ENCODE measurements around the gene C2CD5. TPM values are rescaled to one million over a fixed set of nuclear protein-coding genes. Genes with fewer than 3 reads are reported as not detected.

The C2CD5 gene
- total and polyA plus RNA-seq, 2 of the 13 experiments (the other 11 are each of a cell fraction or from before 2014, with no cell fraction given), result 12.6 to 14.6 TPM

- POLR2A ChIA-PET, result no interaction called here
- 73% methylated on average over 3 of the region's 3 CpGs for WGBS (ENCODE audit: low lambda C conversion rate)
- ATAC-seq (no peak), FAIRE-seq (no peak), DNase-seq (ENCODE audit: low spot score) (no peak)
- H3K4me2 ChIP-seq (ENCODE audit: low read depth, low read length), result no peak overlapping the region
- H3K36me3 ChIP-seq (replicated peaks in 1 of 2; ENCODE audit: control insufficient read depth in 1 of 2, insufficient read depth in 2 of 2, low read length in 2 of 2), result no peaks in the 10 kb centered on the region
- CTCF ChIA-PET (ENCODE audit: low intra/inter-chr PET ratio, low total read pairs), result no interaction called here
- intact Hi-C loops (cut with micrococcal nuclease; ENCODE audit: unreplicated experiment) (no loop called here), in situ Hi-C loops (cut with HindIII; ENCODE audit: extremely low pct_ligation_motif_present, low pct_unique_long_range_greater_than_20kb) (no loop called here)
- no peaks in the 10 kb centered on the region for H4K20me1 ChIP-seq (ENCODE audit: insufficient read depth, low read length)
- no peak overlapping the region for H3K4me3 ChIP-seq (replicated peaks in 1 of 3; ENCODE audit: insufficient read depth in 1 of 3, low read depth in 2 of 3, low read length in 3 of 3)
- H3K27me3 ChIP-seq (ENCODE audit: control insufficient read depth in 1 of 2, insufficient read depth in 2 of 2, low read length in 2 of 2), result no peaks in the 10 kb centered on the region; a peak in 1 of 5 replicates
- no peak overlapping the region for H2AFZ ChIP-seq (ENCODE audit: low read length)
- BruUV-seq (replicated peaks), result no TSS peak
- H3K9me3 ChIP-seq (ENCODE audit: low read length), result no peaks in the 10 kb centered on the region
- TF ChIP-seq ZBTB4 (CRISPR knock-in tag; IDR thresholded peaks at IDR 0.05; ENCODE audit: borderline replicate concordance), result no peak
- TF ChIP-seq NCOA5 (CRISPR knock-in tag; IDR thresholded peaks at IDR 0.05), result no peak
- no peak for TF ChIP-seq BHLHE40 (IDR thresholded peaks at IDR 0.05; ENCODE audit: low read length)
- TF ChIP-seq REL (CRISPR knock-in tag; conservative IDR thresholded peaks at IDR 0.05), result no peak
- TF ChIP-seq YEATS4 (CRISPR knock-in tag; IDR thresholded peaks at IDR 0.05; ENCODE audit: borderline replicate concordance), result no peak
- TF ChIP-seq NCOA2 (CRISPR knock-in tag; IDR thresholded peaks at IDR 0.05), result no peak
- TF ChIP-seq ZFP91 (CRISPR knock-in tag; IDR thresholded peaks at IDR 0.05; ENCODE audit: borderline replicate concordance), result no peak
- H3K79me2 ChIP-seq (ENCODE audit: insufficient read depth, low read length), result no peaks in the 10 kb centered on the region
- H3K27ac ChIP-seq (ENCODE audit: extremely low read length, insufficient read depth, low read length), result no peak overlapping the region
- H3K9ac ChIP-seq (ENCODE audit: insufficient read depth, low read depth, low read length), result no peak overlapping the region
- no peaks in the 10 kb centered on the region for H3K4me1 ChIP-seq (ENCODE audit: insufficient read depth, low read length)
Observed at GRCh38 chr12:22578328-22578727, 34.0 kb upstream of the C2CD5 start.
